GM18520 (cell line): ENCODE data around the gene ZC3H13.

Source experiments
- ATAC-seq: cut with Tn5 transposase; IDR thresholded peaks from one replicate; pipeline ENCODE4 v1.9.1; 2021; ENCODE audit not compliant: unreplicated experiment

Gene ZC3H13

GRCh38 chr13:46071590-46072249 lies 19.2 kb upstream of the ZC3H13 start:
- peak; percentile 85 for ATAC-seq

GRCh38 chr13:46063292-46063691 lies 10.7 kb upstream of the ZC3H13 start:
- no peak for ATAC-seq

GRCh38 chr13:46062185-46062584 lies 9.6 kb upstream of the ZC3H13 start:
- ATAC-seq: no peak

- no peak for ATAC-seq
These were observed 6.9 kb upstream of the ZC3H13 start for GRCh38 chr13:46059405-46059804.

GRCh38 chr13:46058268-46058667 lies 5.7 kb upstream of the ZC3H13 start:
- ATAC-seq: no peak

GRCh38 chr13:46057256-46058015 lies 4.9 kb upstream of the ZC3H13 start:
- no peak for ATAC-seq

GRCh38 chr13:46053162-46054012 lies 841 bp upstream of the ZC3H13 start:
- no peak for ATAC-seq

GRCh38 chr13:46051968-46052318 lies 603 bp downstream of the ZC3H13 start:
- no peak for ATAC-seq

GRCh38 chr13:46050771-46051170 lies 1.8 kb downstream of the ZC3H13 start:
- ATAC-seq: no peak

- ATAC-seq: no peak
These were observed 7.1 kb downstream of the ZC3H13 start for GRCh38 chr13:46045424-46045823.

- no peak for ATAC-seq
These were observed 8.9 kb downstream of the ZC3H13 start for GRCh38 chr13:46043647-46044046.

- ATAC-seq: no peak
These were observed 11.1 kb downstream of the ZC3H13 start for GRCh38 chr13:46041419-46041839.

GRCh38 chr13:46040763-46041162 lies 11.8 kb downstream of the ZC3H13 start:
- ATAC-seq: no peak

GRCh38 chr13:46039411-46040182 lies 12.9 kb downstream of the ZC3H13 start:
- no peak for ATAC-seq

GRCh38 chr13:46038296-46038695 lies 14.2 kb downstream of the ZC3H13 start:
- no peak for ATAC-seq

GRCh38 chr13:46035066-46035465 lies 17.5 kb downstream of the ZC3H13 start:
- no peak for ATAC-seq

- ATAC-seq: no peak
These were observed 20.2 kb downstream of the ZC3H13 start for GRCh38 chr13:46032341-46032740.

GRCh38 chr13:46031581-46032263 lies 20.8 kb downstream of the ZC3H13 start:
- ATAC-seq: no peak

GRCh38 chr13:46025157-46025556 lies 27.4 kb downstream of the ZC3H13 start:
- no peak for ATAC-seq

- ATAC-seq: no peak
These were observed 30.1 kb downstream of the ZC3H13 start for GRCh38 chr13:46022481-46022880.
